ENCODE measurements around the gene PLOD3.

GRCh38 chr7:101234636-101235035 lies 17.3 kb upstream of the PLOD3 start:
- no peak for TF ChIP-seq CTCF (IDR thresholded peaks at IDR 0.05)
- TF ChIP-seq POLR2A (IDR thresholded peaks at IDR 0.05), result no peak
